Dermis blood vessel endothelial cell (primary cell): ENCODE data around the gene SLCO1A2. TPM values are rescaled to one million over a fixed set of nuclear protein-coding genes. Genes with fewer than 3 reads are reported as not detected.

Experiments used
- DNase-seq: peaks from one replicate; pipeline ENCODE4 v3.0.0; 2010
- total RNA-seq: library from RNA; depleted of rRNA; stranded (reverse); fragments of >200 nt; gene quantifications from 2 replicates; pipeline ENCODE4 v1.2.3, GENCODE V29; 2014

The SLCO1A2 gene
- total RNA-seq, 1 donor from 2014 or later: 0.17 TPM

GRCh38 chr12:21330682-21331253, 3.9 kb downstream of the SLCO1A2 start:
- peak; percentile 19 for DNase-seq

GRCh38 chr12:21328578-21328977, 6.1 kb downstream of the SLCO1A2 start:
- DNase-seq: no peak

GRCh38 chr12:21324551-21324950, 10.2 kb downstream of the SLCO1A2 start:
- no peak for DNase-seq

- DNase-seq: no peak
Measured at GRCh38 chr12:21323736-21324135, 11.0 kb downstream of the SLCO1A2 start.

- DNase-seq: no peak
Measured at GRCh38 chr12:21308785-21309184, 25.9 kb downstream of the SLCO1A2 start.

- no peak for DNase-seq
Measured at GRCh38 chr12:21305661-21306060, 29.1 kb downstream of the SLCO1A2 start.

GRCh38 chr12:21300632-21301031, 34.1 kb downstream of the SLCO1A2 start:
- DNase-seq: no peak

GRCh38 chr12:21296751-21297406, 37.8 kb downstream of the SLCO1A2 start:
- peak; percentile 43 for DNase-seq

GRCh38 chr12:21296348-21296747, 38.4 kb downstream of the SLCO1A2 start:
- no peak for DNase-seq

- DNase-seq: no peak
Measured at GRCh38 chr12:21294176-21294575, 40.5 kb downstream of the SLCO1A2 start.

- DNase-seq: no peak
Measured at GRCh38 chr12:21292111-21292510, 42.6 kb downstream of the SLCO1A2 start.

- no peak for DNase-seq
Measured at GRCh38 chr12:21289698-21290097, 45.0 kb downstream of the SLCO1A2 start.

- DNase-seq: peak; percentile 48
Measured at GRCh38 chr12:21276826-21277225, 57.9 kb downstream of the SLCO1A2 start.

GRCh38 chr12:21265932-21266331, 68.8 kb downstream of the SLCO1A2 start:
- DNase-seq: no peak

GRCh38 chr12:21264232-21264631, 70.5 kb downstream of the SLCO1A2 start:
- no peak for DNase-seq

GRCh38 chr12:21257172-21257571, 77.5 kb downstream of the SLCO1A2 start:
- no peak for DNase-seq

GRCh38 chr12:21252070-21252469, 82.6 kb downstream of the SLCO1A2 start:
- no peak for DNase-seq

- DNase-seq: peak; percentile 34
Measured at GRCh38 chr12:21248679-21249078, 86.0 kb downstream of the SLCO1A2 start.

GRCh38 chr12:21239866-21240265, 94.9 kb downstream of the SLCO1A2 start:
- no peak for DNase-seq

- no peak for DNase-seq
Measured at GRCh38 chr12:21234395-21234794, 100.3 kb downstream of the SLCO1A2 start.

- DNase-seq: no peak
Measured at GRCh38 chr12:21223930-21224329, 110.8 kb downstream of the SLCO1A2 start.

- DNase-seq: no peak
Measured at GRCh38 chr12:21221778-21222177, 112.9 kb downstream of the SLCO1A2 start.

- no peak for DNase-seq
Measured at GRCh38 chr12:21221072-21221471, 113.6 kb downstream of the SLCO1A2 start.

- no peak for DNase-seq
Measured at GRCh38 chr12:21220266-21220665, 114.5 kb downstream of the SLCO1A2 start.

GRCh38 chr12:21219206-21219605, 115.5 kb downstream of the SLCO1A2 start:
- no peak for DNase-seq
